ENCODE data around the gene MAGI2.

Gene MAGI2

DNA sequence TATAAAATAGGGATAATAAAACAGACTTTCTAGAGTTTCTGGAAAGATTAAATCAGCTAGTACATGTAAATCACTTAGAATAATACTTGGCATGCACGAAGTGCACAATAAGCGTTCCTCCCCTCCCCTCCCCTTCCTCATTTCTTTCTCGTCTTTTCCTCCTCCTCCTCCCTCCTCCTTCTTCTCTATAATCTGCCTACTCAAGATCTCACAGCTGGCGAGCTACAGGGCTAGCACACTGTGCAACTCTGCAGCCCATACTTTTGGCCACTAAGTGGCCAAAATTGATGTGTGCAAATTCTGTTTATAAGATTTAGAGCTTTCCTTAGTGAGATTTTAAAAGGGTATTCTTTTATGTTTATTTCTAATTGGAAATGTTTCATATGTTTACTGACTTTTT, 1089.6 kb downstream of the MAGI2 start:
- TF ChIP-seq ZFP3 (CRISPR knock-in tag; IDR thresholded peaks at IDR 0.05) (no peak), ZNF565 (CRISPR knock-in tag; conservative IDR thresholded peaks at IDR 0.05; ENCODE audit: low read depth) (no peak), ZC3H10 (CRISPR knock-in tag; IDR thresholded peaks at IDR 0.05) (no peak), BACH2 (CRISPR knock-in tag; IDR thresholded peaks at IDR 0.05; ENCODE audit: borderline replicate concordance) (no peak), ESRRG (CRISPR knock-in tag; IDR thresholded peaks at IDR 0.05) (no peak), ZFP30 (CRISPR knock-in tag; IDR thresholded peaks at IDR 0.05) (no peak), TCF4 (CRISPR knock-in tag; IDR thresholded peaks at IDR 0.05; ENCODE audit: borderline replicate concordance) (no peak), POU6F1 (CRISPR knock-in tag; IDR thresholded peaks at IDR 0.05; ENCODE audit: borderline replicate concordance, low read depth) (no peak), OSR1 (CRISPR knock-in tag; IDR thresholded peaks at IDR 0.05) (no peak), PPARA (CRISPR knock-in tag; IDR thresholded peaks at IDR 0.05; ENCODE audit: borderline replicate concordance) (no peak), TSHZ2 (CRISPR knock-in tag; IDR thresholded peaks at IDR 0.05) (no peak), ZNF8 (CRISPR knock-in tag; IDR thresholded peaks at IDR 0.05) (no peak), CSRNP3 (CRISPR knock-in tag; IDR thresholded peaks at IDR 0.05) (no peak), SNAI2 (CRISPR knock-in tag; IDR thresholded peaks at IDR 0.05) (no peak), ISL1 (CRISPR knock-in tag; IDR thresholded peaks at IDR 0.05) (no peak), ZNF70 (CRISPR knock-in tag; IDR thresholded peaks at IDR 0.05) (no peak), CSDC2 (CRISPR knock-in tag; IDR thresholded peaks at IDR 0.05) (no peak), RARB (CRISPR knock-in tag; IDR thresholded peaks at IDR 0.05) (no peak)
- TF ChIP-seq, protein P1, sequence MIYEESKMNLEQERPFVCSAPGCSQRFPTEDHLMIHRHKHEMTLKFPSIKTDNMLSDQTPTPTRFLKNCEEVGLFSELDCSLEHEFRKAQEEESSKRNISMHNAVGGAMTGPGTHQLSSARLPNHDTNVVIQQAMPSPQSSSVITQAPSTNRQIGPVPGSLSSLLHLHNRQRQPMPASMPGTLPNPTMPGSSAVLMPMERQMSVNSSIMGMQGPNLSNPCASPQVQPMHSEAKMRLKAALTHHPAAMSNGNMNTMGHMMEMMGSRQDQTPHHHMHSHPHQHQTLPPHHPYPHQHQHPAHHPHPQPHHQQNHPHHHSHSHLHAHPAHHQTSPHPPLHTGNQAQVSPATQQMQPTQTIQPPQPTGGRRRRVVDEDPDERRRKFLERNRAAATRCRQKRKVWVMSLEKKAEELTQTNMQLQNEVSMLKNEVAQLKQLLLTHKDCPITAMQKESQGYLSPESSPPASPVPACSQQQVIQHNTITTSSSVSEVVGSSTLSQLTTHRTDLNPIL (CRISPR knock-in tag; IDR thresholded peaks at IDR 0.05; ENCODE audit: low read depth) = no peak
- TF ChIP-seq, protein P2, sequence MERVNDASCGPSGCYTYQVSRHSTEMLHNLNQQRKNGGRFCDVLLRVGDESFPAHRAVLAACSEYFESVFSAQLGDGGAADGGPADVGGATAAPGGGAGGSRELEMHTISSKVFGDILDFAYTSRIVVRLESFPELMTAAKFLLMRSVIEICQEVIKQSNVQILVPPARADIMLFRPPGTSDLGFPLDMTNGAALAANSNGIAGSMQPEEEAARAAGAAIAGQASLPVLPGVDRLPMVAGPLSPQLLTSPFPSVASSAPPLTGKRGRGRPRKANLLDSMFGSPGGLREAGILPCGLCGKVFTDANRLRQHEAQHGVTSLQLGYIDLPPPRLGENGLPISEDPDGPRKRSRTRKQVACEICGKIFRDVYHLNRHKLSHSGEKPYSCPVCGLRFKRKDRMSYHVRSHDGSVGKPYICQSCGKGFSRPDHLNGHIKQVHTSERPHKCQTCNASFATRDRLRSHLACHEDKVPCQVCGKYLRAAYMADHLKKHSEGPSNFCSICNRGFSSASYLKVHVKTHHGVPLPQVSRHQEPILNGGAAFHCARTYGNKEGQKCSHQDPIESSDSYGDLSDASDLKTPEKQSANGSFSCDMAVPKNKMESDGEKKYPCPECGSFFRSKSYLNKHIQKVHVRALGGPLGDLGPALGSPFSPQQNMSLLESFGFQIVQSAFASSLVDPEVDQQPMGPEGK (CRISPR knock-in tag; IDR thresholded peaks at IDR 0.05; ENCODE audit: borderline replicate concordance) = no peak
- ATAC-seq = 0 out of 3 replicates have a peak, but pooled peaks have one; percentile 35

- ATAC-seq = no peak
- TF ChIP-seq ISL1 (CRISPR knock-in tag; IDR thresholded peaks at IDR 0.05) (peak; percentile 94), GLIS3 (CRISPR knock-in tag; IDR thresholded peaks at IDR 0.05) (no peak)
These were observed 1093.6 kb downstream of the MAGI2 start for GRCh38 chr7:78359836-78360235.

- no peak for ATAC-seq
- TF ChIP-seq ESRRG (CRISPR knock-in tag; IDR thresholded peaks at IDR 0.05) (no peak), ZC3H10 (CRISPR knock-in tag; IDR thresholded peaks at IDR 0.05) (peak; percentile 80), ISL1 (CRISPR knock-in tag; IDR thresholded peaks at IDR 0.05) (peak; percentile 90)
- TF ChIP-seq, protein P2 (CRISPR knock-in tag; IDR thresholded peaks at IDR 0.05; ENCODE audit: borderline replicate concordance) = 0 out of 2 replicates have a peak, but pooled peaks have one; percentile 11
These were observed 1095.8 kb downstream of the MAGI2 start for GRCh38 chr7:78357709-78358108.

Data from SK-N-SH treated with all-trans-retinoic acid at 6 μM for 48 hours (cell line).